Anterior cingulate cortex (tissue), 58 donors: ENCODE data around the gene TWIST2.

Source experiments
- DNase-seq, 58 donors: peaks; one replicate each; lab custom pipeline; 2025; lab: John Stamatoyannopoulos, UW

TWIST2 gene

DNA sequence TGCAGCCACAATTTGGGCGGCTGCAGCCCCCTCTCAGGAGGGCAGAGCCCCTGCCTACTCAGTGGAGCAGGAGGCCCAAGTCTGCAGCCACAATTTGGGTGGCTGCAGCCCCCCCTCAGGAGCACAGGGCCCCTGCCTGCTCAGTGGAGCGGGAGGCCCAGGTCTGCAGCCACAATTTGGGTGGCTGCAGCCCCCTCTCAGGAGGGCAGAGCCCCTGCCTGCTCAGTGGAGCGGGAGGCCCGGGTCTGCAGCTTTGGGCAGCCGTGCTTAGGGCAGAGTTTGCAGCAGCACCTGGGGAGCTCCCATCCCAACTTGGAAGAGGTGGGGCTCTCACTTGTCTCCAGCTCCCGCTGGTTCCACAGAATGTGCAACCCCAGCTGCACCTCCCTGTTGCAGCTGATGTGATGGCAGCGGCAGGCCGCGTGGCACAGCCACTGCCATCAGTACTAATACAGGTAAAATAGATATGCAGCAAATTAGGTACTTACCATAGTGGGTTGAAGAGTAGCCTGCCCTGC is 99.4 kb downstream of the TWIST2 start:
- no peak for DNase-seq

DNA sequence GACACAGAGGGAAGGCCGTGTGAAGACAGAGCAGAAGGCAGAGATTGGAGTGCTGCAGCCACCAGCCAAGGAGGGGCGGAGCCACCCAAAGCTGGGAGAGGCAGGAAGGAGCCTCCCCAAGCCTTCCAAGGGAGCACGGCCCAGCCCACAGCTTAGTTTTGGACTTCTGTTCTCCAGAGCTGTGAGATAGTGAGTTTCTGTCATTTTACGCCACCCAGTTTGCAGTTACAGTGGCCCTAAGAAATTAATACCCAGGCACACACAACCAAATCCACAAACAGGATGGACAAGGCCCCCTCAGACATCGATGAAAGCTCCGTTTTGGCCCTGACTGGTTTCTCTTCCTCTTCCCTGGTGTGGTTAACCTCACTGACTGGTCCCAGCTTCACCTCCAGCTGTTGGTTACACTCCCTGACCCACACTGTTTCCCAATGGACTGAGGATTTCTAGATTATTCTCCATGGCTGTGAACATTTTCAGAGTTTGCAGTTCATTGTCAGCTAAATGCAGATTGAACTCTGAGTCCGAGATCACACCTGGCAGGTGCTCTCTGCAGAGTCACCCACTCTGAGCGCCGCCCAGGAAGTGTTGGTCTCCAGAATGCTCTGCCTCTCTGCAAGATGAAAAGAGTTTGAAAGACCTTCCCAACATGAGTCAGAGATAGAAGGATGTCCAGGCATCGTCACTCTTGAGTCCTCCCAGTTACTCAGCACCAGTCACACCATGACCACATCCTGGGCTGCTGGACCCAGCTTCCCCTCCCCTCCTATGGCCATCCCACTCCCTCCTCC is 100.2 kb downstream of the TWIST2 start:
- peak in 1 of 58 donors; percentile 15 for DNase-seq

DNA sequence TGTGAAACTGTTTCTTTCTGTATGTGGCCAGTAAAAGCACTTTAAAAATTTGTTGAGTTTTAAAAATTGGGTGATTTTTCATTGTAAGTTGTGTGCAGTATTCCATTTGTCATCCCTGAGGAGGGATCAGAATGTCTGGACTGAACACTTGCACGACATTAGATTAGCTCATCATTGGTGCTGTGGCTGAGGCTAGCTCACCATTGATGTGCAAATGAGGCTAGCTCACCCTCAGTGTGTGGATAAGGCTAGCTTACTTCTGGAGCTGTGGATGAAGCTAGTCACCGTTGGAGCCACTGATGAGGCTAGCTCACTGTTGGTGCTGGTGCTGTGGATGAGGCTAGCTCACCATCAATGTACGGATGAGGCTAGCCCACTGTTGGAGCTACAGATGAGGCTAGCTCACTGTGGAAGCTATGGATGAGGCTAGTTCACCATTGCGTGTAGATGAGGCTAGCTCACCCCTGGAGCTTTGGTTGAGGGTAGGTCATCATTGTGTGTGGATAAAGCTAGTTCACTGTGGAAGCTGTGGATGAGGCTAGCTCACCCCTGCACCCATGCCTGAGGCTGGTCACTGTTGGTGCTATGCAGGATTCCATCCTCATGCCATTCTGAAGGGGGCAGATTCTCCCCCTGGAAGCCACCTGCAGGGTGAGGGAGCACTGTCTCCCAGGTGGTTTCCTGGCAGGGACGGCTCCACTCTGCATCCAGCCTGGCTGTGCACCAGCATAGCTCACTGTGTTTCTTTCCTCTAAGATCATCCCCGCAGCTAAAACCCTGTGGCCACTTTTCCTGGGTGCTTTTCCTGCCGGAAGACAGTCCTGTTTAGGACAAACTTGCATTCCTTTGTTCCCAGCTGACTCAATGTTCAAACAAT is 101.1 kb downstream of the TWIST2 start:
- DNase-seq: no peak

GRCh38 chr2:238949710-238950345 is 101.9 kb downstream of the TWIST2 start:
- no peak for DNase-seq

GRCh38 chr2:238950551-238950950 is 102.7 kb downstream of the TWIST2 start:
- DNase-seq: no peak

- peak in 3 of 58 donors; percentile 14 to 31 (median 28) for DNase-seq
These were observed 104.5 kb downstream of the TWIST2 start for GRCh38 chr2:238952261-238952919.

DNA sequence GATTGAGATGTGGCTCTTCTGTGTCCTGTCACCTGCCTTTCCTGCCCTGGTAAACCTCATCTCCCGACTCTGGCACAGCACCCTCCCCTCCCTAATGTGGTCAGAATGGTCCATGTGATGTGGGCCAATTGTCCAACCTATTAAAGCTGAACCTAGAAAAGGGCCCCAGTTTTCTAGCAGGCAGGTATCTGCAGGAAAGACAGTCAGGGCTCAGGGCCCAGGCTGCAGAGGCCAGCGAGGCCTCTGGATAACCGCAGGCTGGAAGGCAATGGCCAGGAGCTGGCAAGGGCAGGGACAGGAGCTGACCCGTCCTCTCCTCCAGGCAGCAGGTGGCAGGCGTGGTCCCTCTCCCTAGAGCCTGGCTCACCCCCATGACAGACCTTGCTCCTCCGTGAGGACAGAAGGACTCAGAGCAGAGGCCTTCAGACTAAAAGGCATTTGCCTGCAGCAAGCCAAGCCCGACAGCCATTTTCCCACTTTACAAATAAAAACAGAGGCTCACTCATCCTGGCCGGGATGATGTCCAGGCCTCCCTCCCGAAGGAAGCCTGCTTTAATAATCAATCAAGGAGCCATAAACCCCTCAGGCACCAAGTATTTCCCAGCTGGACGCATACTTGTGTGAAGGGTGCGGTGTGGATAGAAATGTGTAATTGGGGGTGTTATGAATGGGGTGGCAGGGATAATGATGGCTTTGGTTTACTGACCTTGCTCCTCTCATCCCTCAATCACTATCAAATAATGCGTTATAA is 107.1 kb downstream of the TWIST2 start:
- no peak for DNase-seq

DNA sequence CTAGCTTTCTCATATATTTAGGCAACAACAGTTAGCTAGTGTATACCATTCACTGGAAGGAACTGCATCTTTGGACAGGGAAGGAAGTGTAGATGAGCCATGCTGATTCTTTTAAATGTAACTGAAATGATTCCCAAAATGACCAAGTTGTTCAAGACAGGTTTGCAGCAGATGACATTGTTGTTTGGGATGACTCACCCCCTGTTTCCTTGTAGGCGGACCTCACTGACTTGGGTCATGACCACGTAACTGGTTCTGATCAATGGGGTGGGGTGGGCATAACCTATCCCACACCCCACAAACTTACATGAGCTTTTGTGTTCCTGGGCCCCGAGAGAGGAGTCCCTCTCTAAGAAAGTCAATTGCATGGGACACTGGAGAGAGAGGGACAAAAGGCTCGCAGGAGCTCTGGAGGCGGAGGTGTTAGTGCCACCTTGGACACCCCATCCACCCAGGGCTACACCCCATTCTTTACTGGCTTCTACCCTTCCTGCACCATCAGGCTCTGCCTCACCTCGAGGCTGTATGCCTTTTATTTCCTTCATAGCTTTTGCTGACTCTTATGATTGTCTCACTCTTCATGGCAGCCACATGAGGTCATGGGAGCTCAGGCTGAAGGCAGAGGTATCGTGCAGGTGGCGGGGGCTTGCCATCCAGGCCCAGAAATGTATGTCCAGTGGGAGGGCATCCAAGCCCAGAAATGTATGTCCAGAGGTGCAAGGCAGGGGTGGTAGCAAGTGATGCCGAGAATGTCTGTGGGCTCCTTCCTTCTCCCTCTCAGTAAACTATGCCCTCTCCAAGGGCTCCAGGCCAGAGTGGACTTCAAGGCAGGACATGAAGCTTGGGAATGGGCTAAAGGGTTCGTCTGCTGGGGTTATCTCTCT is 108.0 kb downstream of the TWIST2 start:
- DNase-seq: no peak

DNA sequence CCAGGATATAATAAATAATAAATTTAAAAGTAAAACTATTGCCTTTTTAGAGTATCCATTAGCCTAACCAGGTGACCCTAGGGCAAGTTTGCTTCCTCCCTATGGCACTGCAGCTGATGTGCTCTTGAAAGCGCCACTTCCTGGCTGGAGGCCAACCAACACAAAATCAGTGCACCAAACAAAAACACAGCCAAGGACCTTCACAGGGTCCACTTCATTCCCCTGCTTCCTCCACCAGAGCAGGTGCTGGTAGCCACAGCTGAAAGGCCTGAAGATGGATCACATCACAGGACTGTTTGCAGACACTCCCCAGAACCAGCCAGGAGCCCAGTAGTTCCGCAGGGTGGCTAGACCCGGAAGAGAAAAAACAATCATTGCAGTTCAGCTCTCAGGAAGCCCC is 108.8 kb downstream of the TWIST2 start:
- DNase-seq: no peak
